GM19239 (cell line): ENCODE measurements around the gene SP140.
"Not testable (repeated sequence)": the region's sequence is repeated elsewhere in the genome, so short reads cannot be mapped to it uniquely, and the experiment has no call there.

Source experiments
- DNase-seq: peaks from one replicate; pipeline ENCODE4 v3.0.0; 2011; ENCODE audit warnings: low spot score; ENCODE audit not compliant: insufficient read length
- FAIRE-seq: peaks from 2 replicates; lab custom pipeline; 2011; peaks lifted over from hg19 to GRCh38; lab: Jason Lieb, UNC

SP140 gene

DNA sequence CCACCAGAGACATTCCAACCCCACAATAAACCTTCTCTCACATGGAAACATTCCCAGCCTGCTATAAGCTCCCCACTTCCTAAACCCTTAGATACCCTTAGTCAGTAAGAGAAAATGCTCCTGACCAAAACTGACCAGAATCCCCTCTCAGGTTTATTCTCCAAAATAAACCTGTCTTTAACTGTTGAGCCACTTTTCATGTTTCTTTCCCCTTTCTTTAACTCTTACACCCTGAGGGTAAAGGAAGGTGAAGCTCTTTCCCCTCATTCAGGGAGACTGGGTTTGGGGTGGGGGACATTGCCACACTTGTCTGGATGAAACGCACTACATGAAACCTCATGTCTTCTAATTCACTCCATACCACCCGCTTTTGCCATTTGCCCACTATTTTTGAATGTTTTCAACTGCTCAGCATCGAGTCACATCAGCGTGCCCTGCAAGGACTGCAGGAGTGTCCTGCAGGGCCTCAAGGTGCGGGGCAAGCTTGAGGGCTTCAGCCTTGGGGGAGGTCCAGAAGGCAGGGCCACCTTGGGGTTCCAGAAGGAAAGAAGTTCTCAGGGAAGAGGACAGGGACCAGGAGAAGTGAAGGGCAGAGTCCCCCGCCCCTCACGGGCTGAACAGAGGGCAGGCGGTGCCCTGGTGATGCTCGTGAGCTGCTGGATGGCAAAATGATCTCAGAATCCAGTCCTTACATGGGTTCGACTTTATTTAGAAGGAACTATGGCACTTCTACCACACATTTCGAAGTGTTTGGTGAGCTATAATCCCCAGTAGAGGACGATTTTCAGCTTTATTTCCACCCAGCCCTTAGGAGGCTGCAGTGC is 97.2 kb downstream of the SP140 start:
- FAIRE-seq: no peak
- no peak for DNase-seq

DNA sequence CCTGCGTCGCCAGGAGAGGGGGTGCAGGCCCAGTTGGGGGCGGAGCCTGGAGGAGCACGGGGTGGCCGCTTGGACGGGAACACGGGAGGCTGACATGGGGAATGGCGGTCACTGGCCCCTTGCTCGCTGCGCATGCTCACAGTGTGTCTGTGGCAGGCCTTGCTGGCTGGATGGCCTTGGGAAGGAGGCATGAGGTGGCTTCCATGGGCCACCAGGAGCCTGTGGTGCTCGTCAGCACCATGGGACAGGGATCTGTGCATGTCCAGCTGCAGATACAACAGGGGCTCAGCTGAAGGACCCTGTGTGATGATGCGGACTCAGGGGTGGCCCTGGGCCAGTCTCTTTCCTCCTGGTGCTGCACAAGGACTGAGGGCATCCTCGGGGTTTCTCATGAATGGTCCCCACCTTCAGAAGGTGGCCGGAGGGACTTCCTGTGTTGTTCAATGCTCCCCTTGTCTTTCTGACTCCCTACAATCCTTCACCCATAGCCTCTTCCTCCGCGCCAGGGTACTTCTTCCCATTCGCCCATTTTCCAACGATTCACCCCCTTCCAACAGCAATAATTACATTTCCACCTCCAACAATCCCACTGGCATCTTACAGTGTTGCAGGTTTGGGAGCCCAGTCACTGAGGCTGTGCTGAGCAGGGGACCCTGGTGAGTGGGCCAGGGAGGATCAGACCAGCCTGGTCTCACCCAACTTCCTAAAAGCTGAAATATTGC is 98.0 kb downstream of the SP140 start:
- FAIRE-seq (no peak), DNase-seq (no peak)

DNA sequence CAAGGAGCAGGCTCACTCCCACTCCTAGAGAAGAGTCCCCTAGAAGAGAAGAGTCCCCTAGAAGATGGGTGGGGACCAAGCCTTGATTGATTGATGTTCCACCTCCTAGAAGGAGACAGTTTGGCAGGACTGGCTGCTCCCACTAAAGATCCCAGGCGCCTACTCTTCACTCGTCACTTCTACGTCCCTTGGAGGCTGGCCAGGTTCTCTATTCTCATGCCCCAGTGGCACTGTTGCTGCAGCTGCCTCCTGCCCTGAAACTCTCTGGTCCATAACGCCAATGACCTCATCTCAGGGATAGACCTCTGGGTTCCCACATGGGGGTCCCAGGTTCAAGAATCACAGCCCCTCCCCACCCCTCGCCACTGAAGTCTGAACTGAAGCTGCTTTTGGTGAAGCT is 99.0 kb downstream of the SP140 start:
- FAIRE-seq (no peak), DNase-seq (no peak)

DNA sequence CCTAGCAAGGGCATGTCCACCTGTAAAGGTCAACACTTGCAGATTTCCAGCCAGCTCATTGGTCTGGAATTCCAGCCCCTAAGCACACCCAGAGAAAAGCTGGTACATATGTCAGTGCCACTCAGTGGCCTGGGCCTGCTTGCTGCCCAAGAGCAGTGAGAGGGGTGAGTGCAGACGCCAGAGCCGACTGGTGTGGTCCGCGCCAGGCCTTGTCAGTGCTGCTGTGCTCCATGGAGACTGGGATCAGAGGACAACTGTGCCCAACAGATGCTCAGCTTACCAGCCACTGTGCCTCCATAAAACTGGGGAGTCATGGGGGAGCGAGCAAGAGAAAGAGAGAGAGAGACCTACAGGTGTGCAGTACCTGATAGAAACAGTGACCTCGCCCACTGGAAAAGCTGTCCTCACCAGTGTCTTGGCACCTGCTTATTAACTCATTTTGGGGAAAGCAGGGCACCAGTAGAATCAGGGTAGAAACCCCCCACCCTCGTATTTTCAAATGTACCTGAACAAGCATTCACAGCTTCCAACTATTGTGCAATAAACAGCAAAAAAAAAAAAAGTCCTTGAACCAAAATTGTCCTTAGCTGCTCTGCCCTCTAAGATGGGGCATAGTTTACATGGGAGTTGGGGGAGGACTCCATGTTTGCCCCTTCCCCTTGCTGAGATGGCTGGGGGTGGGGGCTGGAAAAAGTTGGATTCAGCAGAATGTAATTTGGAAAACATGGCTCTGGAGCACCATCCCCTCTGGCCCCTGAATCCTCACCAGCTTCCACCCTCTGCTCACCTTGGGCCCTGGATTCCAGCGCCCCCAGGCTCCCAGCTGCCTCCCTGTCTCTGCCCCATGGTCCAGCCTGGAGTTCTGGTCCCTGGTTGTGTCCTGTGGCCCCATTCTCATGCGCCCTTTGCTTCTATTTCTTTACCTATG is 100.0 kb downstream of the SP140 start:
- DNase-seq: no peak
- no peak for FAIRE-seq

DNA sequence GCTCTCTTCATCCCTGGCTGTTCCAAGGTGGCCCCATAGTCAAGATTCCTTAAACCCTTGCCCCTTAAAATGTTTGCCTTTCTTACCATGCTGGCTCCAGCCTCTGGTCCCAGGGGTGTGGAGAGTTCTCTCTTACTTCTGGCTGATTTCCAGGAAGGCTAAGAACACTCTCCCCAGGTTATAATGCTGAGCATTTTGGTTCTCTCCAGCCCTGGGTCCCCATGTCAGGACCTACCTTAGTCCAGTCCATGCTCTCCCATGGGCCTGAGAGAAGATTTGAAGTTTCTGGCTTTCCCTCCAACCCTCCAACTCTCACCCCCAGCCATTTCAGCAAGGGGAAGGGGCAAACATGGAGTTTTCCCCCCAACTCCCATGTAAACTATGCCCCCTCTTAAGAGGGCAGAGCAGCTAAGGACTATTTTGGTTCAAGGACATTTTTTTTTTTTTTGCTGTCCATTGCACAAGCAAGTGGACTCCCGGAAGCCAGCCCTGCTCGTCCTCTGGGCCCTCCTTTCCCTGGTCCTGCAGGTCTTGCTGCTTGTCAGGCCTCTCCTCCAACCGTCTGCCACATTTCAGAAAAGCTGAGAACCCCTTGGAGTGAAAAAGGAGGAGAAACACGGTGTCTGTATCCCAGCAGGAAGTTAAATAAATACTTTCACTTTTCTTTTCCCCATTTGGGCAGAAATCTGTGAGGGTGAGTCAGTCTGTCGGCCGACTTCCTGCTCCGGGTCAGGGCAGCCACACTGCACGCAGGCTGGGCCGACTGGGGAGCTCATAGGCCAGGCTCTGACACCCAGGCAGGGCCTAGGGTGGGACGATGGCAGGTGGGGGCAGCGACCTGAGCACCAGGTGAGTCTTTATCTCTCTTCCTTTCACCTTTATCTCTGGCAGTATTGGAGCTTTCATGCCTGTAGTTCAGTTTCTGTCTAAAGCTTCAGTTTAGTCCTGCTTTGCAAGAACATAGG is 101.2 kb downstream of the SP140 start, which contains the start of gene SP140L:
Gene SP140L (plus strand): TSS at position 741 of the 965 bp plus-strand sequence. CDS start 77 bp downstream, at position 818.
- DNase-seq (peak; percentile 51), FAIRE-seq (peak; percentile 98)

DNA sequence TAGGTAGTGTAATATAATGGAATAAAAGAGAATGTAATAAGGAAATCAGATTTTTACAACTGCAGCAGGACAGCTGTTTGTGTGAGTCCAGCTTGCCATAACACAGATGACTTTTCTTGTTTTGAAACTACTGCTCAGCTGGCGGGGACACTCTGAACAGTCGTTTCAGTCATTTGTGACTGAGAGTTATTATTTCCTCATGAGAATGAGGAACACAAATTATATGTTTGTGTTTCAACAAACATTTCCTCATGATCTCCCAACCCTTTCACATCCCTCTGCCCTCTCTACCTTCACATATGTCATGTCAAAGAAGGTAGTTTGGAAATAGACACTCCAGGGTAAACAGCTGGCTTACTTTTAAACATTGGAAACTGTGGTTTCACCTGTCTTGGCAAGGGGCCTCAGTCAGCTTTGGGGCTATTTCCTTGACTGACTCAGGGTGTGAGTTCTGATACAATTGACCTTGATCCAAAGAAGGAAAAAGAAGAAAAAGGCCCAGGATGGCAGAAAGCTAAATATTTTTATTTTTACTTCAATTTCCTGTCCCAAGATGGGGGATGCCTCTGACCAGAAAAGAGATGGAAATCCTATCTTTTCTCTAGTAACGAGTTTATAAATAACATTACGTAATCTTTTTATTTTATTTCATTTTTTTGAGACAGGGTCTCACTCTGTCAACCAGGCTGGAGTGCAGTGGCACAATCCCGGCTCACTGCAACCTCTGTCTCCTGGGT is 102.0 kb downstream of the SP140 start:
- DNase-seq (no peak), FAIRE-seq (no peak)

DNA sequence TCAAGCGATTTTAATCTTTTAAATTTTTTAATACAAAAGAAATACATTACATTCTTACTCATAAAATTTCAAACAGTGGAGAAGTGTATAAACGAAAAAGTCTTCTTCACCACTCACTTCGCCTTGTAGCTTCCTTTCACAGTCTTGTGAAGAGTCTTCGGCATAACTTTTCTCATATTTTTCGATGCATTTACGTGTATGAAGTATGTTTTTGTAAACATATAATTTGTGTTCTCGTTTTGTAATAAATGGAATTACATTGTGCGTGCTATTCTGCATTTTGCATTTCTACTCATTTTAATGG is 102.6 kb downstream of the SP140 start:
- FAIRE-seq (no peak), DNase-seq (no peak)

DNA sequence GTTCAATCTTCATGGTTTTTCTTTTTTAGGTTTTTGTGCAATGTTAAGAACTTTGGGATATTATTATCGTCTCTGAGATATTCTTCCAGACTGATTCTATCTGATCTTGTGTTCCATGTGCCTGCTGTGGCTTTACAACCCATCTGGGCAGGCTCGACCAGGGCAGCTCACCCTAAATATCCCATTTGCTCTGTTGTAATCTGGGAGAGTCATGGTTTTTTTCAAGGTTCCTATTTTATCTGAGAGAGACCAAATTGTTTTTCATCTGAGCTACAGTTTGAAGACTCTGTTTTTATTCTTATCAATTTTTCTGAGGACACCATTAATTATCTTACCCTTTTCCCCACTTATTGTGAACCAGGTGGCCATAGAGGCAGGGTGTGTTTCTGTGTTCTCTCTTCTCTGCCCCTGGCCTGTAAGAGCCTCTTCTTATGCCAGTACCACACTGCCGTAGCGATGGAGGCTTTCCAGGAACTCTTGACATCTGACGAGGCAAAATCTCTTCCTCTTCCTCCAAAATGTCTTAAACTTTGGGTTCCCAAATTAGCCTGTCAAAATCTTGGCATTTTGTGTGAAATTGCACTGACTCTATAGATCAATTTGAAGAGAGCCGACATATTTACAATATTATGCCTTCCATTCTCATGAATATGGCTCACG is 104.5 kb downstream of the SP140 start:
- FAIRE-seq (no peak), DNase-seq (no peak)

DNA sequence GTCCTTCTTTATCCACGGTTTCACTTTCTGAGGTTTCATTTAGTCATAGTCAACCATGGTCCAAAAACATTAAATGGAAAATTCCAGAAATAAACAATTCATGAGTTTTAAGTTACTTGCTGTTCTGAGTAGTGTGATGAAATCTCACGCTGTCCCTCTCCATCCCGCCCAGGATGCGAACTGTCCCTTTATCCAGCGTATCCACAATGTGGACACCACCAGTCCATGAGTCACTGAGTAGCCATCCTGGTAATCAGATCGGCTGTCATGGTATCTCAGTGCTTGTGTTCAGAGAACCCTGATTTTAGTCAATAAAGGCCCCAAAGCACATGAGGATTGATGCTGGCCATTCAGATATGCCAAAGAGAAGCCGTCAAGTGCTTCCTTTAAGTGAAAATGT is 105.2 kb downstream of the SP140 start:
- no peak for FAIRE-seq
- DNase-seq: no peak

DNA sequence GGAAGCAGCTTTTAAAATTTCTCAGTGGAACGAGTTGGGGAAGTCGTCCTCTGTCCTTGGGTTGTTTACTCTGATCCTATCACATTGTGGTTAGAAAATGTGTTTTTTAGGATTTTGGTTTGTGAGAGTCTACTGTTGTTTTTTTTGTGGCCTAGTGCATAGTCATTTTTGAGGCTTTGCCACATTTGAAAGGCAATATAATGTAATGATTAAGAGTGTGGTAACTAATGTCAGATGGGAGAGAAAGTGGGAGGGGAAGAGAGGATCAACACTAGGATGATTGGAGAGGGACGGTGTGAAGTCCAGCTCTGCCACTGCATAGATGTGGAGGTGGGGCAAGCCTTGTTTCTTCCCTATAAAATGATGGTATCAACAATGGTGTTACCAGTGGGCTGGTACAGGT is 109.9 kb downstream of the SP140 start:
- FAIRE-seq (no peak), DNase-seq (no peak)

DNA sequence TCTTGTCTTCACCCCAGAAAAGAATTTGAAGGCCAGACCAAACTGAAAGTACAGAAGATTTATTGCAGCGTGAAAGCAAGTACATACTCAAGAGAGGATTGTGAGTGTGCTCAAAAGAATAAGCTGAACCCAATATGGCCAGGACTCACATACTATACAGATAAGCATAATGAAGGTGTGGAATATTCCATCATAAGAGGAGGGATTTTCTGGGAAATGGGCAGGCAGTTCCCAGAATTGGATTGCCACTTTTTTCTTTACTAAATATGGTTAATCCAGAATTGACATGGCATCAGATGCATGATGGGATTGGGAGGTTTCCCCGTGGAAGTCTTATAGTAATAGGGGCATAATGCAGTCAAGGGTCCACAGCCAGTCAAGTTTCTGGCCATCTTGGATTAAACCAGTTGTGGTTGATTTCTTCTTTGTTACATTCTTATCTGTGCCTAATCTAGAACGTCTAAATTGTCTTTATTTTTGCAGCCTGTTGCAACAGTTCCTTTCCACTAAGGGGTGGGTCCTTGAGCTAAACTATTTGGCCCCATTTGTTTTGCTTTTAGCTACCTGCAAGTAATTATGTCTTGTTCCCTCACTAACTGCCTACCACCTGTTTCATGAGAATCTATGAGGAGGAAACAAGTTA is 110.4 kb downstream of the SP140 start:
- DNase-seq (no peak), FAIRE-seq (no peak)

DNA sequence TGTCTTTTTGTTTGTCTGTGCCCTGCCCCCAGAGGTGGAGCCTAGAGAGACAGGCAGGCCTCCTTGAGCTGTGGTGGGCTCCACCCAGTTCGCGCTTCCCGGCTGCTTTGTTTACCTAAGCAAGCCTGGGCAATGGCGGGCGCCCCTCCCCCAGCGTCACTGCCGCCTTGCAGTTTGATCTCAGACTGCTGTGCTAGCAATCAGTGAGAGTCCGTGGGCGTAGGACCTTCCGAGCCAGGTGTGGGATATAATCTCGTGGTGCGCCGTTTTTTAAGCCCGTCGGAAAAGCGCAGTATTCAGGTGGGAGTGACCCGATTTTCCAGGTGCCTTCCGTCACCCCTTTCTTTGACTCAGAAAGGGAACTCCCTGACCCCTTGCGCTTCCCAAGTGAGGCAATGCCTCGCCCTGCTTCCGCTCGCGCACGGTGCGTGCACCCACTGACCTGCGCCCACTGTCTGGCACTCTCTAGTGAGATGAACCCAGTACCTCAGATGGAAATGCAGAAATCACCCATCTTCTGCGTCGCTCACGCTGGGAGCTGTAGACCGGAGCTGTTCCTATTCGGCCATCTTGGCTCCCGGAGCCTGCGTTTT is 116.5 kb downstream of the SP140 start:
- not testable (repeated sequence) for FAIRE-seq, DNase-seq

DNA sequence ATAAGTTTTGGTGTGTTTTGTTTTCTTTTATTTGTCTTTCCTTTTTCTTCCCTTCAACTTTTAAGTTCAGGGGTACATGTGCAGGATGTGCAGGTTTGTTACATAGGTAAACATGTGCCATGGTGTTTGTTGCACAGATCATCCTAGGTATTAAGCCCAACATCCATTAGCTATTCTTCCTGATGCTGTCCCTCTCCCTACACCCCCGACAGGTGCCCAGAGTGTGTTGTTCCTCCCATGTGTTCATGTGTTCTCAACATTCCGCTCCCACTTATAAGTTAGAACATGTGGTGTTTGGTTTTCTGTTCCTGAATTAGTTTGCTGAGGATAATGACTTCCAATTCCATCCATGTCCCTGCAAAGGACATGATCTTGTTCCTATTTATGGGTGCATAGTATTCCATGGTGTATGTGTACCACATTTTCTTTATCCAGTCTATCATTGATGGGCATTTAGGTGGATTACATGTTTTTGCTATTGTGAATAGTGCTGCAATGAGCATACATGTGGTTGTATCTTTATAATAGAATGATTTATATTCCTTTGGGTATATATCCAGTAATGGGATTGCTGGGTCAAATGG is 117.6 kb downstream of the SP140 start:
- not testable (repeated sequence) for FAIRE-seq, DNase-seq

DNA sequence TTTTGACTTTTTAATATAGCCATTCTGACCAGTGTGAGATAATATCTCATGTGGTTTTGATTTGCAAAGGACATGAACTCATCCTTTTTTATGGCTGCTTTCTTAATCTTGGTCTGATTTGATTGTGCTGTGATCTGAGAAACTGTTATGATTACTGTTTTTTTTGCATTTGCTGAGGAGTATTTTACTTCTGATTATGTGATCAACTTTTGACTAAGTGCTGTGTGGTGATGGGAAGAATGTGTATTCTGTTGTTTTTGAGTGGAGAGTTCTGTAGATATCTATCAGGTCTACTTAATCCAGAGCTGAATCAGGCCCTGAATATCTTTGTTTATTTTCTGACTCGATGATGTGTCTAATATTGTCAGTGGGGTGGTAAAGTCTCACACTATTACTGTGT is 118.2 kb downstream of the SP140 start:
- no peak for FAIRE-seq

DNA sequence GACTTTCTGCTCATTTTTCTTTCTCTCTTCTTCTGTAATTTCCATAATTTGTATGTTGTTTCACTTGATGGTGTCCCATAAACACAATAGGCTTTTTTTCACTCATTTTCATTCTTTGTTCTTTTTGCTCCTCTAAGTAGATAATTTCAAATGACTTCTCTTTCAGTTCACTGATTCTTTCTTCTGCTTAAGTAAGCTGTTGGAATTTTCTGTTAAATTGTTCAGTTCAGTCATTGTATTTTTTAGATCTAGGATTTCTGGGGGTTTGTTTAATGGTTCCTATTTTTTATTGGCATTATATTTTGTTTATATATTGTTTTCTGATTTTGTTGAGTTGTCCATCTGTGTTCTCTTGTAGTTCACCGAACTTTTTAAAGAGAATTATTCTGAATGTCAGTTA is 120.9 kb downstream of the SP140 start:
- DNase-seq (no peak), FAIRE-seq (no peak)

More for the DNA sequence above, 118.2 kb downstream of the SP140 start:
- DNase-seq: no peak

DNA sequence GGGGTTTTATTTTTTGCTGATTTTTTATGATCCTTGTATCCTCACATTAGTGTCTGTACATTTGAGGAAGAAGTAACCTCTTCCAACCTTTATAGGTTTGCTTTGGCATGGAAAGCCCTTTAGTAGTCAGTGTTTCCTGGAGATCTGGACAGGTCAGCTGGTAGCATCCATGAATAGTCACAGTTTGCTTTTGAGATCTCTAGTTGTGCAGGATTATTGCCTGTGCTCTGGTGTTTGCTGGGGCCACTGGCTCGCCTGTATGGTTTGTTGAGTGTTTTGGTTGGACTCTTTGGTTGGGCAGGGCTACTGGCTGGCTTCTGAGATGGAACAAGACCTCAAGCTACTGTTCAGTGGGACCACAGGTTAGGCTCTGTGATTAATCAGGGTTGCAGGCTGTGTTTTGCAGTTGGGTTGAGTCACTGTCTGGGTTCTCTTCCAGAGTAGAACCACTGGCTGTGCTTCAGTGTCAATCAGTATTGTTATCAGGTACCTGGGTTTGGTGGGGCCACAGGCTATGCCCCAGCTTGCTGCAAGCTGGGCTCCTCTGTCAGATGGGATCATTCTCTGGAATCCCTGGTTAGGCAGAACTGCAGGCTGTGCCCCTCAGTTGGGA is 121.5 kb downstream of the SP140 start:
- FAIRE-seq (no peak), DNase-seq (no peak)
